Measurements from ENCODE around the gene DNAAF1. TPM values are rescaled to one million over a fixed set of nuclear protein-coding genes. Genes with fewer than 3 reads are reported as not detected.

Gene DNAAF1
- total and polyA plus RNA-seq, 2 donors (not counting 3 experiments of a cell fraction or from before 2014, with no cell fraction given), result 0.01 TPM; not detected in 1

DNA sequence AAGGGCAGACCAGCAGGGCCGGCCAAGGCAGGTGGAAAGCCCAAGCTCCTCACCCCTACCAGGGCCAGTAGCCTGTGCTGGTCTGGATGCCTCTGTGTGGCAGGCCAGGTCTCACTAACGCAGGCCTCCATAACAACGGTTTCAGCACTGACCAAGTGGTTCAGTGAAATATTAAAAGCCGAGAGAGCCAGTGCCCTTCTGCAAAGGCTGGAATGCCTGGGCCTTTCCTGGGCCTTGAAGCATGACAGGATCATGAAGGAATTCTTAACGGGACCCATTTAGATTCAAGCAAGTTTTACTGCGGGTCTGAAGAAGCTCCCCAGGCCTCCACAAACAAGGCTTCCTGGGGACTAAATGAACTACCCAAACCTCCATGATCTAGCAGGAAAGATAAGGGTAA lies 62.1 kb downstream of the DNAAF1 start:
- no peak for FAIRE-seq
- H3K79me2 ChIP-seq (ENCODE audit: control insufficient read depth, insufficient read depth, low read length), result no peaks in the 10 kb centered on the region
- H4K20me1 ChIP-seq (replicated peaks; ENCODE audit: control insufficient read depth, extremely low read depth, insufficient read depth, low read length), result no peaks in the 10 kb centered on the region
- CTCF ChIA-PET, result interaction anchor here (1.1 kb wide), 1 partner anchor 20 kb away, joined by 3 read pairs; the partner anchor contains the start of gene TAF1C
- BruUV-seq (replicated peaks), result no TSS peak
- H3K4me2 ChIP-seq (ENCODE audit: insufficient read depth, low read length), result no peak overlapping the region
- dilution Hi-C loops (cut with MboI; ENCODE audit: extremely low pct_ligation_motif_present, low sequenced_read_pairs) (no loop called here), intact Hi-C loops (cut with micrococcal nuclease) (no loop called here)
- no peaks in the 10 kb centered on the region for H3K27me3 ChIP-seq (ENCODE audit: control insufficient read depth in 2 of 2, insufficient read depth in 2 of 2, low read length in 2 of 2)
- H3K9ac ChIP-seq (replicated peaks; ENCODE audit: extremely low read depth, insufficient read depth, low read length), result no peak overlapping the region
- DNase-seq (ENCODE audit: low read depth, low spot score), result no peak
- H3K4me3 ChIP-seq (replicated peaks in 1 of 3; ENCODE audit: insufficient read depth in 1 of 3, low read depth in 1 of 3, low read length in 3 of 3), result no peak overlapping the region
- H3K9me3 ChIP-seq (replicated peaks; ENCODE audit: control insufficient read depth, insufficient read depth, low read length), result no peaks in the 10 kb centered on the region
- TF ChIP-seq FOS (IDR thresholded peaks at IDR 0.05; ENCODE audit: borderline replicate concordance, insufficient read depth, low read length) (no peak), JUN (IDR thresholded peaks at IDR 0.05; ENCODE audit: borderline replicate concordance, insufficient read depth, insufficient read length, low read depth) (no peak), EZH2 (IDR thresholded peaks at IDR 0.05; ENCODE audit: borderline replicate concordance, low read depth, low read length, severe bottlenecking) (no peak)
- POLR2A ChIA-PET, result no interaction called here
- no peak overlapping the region for H2AFZ ChIP-seq (ENCODE audit: low read depth, low read length)
- H3K9me1 ChIP-seq (replicated peaks; ENCODE audit: control insufficient read depth, extremely low read depth, insufficient read depth, low read length), result no peaks in the 10 kb centered on the region
- no peaks in the 10 kb centered on the region for H3K36me3 ChIP-seq (ENCODE audit: control insufficient read depth in 2 of 2, extremely low read depth in 1 of 2, insufficient read depth in 2 of 2, low read length in 2 of 2)
- no peaks in the 10 kb centered on the region for H3K4me1 ChIP-seq (ENCODE audit: control insufficient read depth, extremely low read depth, insufficient read depth, low read length)
- no peak overlapping the region for H3K27ac ChIP-seq (ENCODE audit: insufficient read depth, low read depth, low read length)

DNA sequence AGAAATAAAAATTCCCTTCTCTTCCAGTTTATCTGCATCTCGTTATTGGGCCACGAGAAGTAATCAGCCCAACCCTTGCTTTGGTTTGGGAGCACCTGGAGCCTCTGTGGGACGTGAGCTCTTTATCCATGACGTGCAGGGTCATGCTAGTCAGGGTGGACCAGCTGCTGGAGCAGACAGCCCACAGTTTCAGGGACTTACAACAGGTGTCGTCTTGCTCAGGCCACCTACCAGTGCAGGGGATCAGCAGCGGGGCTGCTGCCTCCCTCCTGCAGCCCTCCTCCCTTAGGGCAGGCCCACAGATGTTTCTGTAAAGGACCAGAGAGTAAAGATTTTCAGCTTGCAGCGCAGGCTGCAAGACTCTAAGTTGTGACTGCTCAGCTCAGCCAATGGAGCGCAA lies 62.8 kb downstream of the DNAAF1 start:
- no peaks in the 10 kb centered on the region for H3K27me3 ChIP-seq (ENCODE audit: control insufficient read depth in 2 of 2, insufficient read depth in 2 of 2, low read length in 2 of 2)
- no peak overlapping the region for H3K4me2 ChIP-seq (ENCODE audit: insufficient read depth, low read length)
- H3K4me1 ChIP-seq (ENCODE audit: control insufficient read depth, extremely low read depth, insufficient read depth, low read length), result no peaks in the 10 kb centered on the region
- TF ChIP-seq FOS (IDR thresholded peaks at IDR 0.05; ENCODE audit: borderline replicate concordance, insufficient read depth, low read length) (no peak), MAX (IDR thresholded peaks at IDR 0.05; ENCODE audit: insufficient read depth, insufficient read length) (no peak), GATA2 (IDR thresholded peaks at IDR 0.05; ENCODE audit: insufficient read depth, insufficient read length, low read depth, low read length) (no peak), EZH2 (IDR thresholded peaks at IDR 0.05; ENCODE audit: borderline replicate concordance, low read depth, low read length, severe bottlenecking) (no peak), POLR2AphosphoS5 (IDR thresholded peaks at IDR 0.05; ENCODE audit: insufficient read depth, low read depth, low read length) (no peak)
- H2AFZ ChIP-seq (ENCODE audit: low read depth, low read length), result no peak overlapping the region
- H4K20me1 ChIP-seq (replicated peaks; ENCODE audit: control insufficient read depth, extremely low read depth, insufficient read depth, low read length), result no peaks in the 10 kb centered on the region
- intact Hi-C loops (cut with micrococcal nuclease), result no loop called here
- DNase-seq (ENCODE audit: low read depth, low spot score), result no peak
- H3K27ac ChIP-seq (ENCODE audit: insufficient read depth, low read depth, low read length), result no peak overlapping the region
- no TSS peak for BruUV-seq (replicated peaks)
- no peak for FAIRE-seq
- H3K4me3 ChIP-seq (replicated peaks in 1 of 3; ENCODE audit: insufficient read depth in 1 of 3, low read depth in 1 of 3, low read length in 3 of 3), result no peak overlapping the region
- CTCF ChIA-PET, result interaction anchor here (1.1 kb wide), 1 partner anchor 21 kb away, joined by 3 read pairs; the partner anchor contains the start of gene TAF1C
- no peaks in the 10 kb centered on the region for H3K9me3 ChIP-seq (replicated peaks; ENCODE audit: control insufficient read depth, insufficient read depth, low read length)
- H3K36me3 ChIP-seq (ENCODE audit: control insufficient read depth in 2 of 2, extremely low read depth in 1 of 2, insufficient read depth in 2 of 2, low read length in 2 of 2), result no peaks in the 10 kb centered on the region
- H3K9ac ChIP-seq (replicated peaks; ENCODE audit: extremely low read depth, insufficient read depth, low read length), result no peak overlapping the region
- no peaks in the 10 kb centered on the region for H3K9me1 ChIP-seq (replicated peaks; ENCODE audit: control insufficient read depth, extremely low read depth, insufficient read depth, low read length)
- dilution Hi-C loops (cut with MboI; ENCODE audit: extremely low pct_ligation_motif_present, low sequenced_read_pairs), result no loop called here
- POLR2A ChIA-PET, result no interaction called here
- H3K79me2 ChIP-seq (ENCODE audit: control insufficient read depth, insufficient read depth, low read length), result no peaks in the 10 kb centered on the region
